Measurements from ENCODE around the gene SPOP.

SPOP gene

DNA sequence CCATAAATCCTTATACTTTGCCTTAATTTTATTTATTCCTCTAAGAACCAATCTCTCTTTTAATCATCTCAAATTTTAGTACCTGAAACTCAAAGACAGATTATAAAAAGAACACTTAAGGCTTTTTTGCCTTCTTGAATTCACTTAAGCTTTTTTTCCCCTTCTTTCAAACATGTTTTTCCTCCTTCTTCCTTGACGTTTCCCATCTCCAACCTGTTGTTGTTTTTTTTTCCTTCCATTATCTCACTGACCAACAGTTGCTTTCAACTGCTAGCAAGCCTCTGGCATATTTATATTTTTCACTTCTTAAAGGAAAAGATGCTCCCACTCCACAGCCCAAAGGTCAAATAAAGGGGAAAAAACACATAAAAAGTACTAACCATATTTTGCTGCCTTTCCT lies 32.2 kb downstream of the SPOP start:
- H3K27ac ChIP-seq, result no peak overlapping the region
- TF ChIP-seq, protein P1, sequence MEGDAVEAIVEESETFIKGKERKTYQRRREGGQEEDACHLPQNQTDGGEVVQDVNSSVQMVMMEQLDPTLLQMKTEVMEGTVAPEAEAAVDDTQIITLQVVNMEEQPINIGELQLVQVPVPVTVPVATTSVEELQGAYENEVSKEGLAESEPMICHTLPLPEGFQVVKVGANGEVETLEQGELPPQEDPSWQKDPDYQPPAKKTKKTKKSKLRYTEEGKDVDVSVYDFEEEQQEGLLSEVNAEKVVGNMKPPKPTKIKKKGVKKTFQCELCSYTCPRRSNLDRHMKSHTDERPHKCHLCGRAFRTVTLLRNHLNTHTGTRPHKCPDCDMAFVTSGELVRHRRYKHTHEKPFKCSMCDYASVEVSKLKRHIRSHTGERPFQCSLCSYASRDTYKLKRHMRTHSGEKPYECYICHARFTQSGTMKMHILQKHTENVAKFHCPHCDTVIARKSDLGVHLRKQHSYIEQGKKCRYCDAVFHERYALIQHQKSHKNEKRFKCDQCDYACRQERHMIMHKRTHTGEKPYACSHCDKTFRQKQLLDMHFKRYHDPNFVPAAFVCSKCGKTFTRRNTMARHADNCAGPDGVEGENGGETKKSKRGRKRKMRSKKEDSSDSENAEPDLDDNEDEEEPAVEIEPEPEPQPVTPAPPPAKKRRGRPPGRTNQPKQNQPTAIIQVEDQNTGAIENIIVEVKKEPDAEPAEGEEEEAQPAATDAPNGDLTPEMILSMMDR (conservative IDR thresholded peaks at IDR 0.05), result no peak

DNA sequence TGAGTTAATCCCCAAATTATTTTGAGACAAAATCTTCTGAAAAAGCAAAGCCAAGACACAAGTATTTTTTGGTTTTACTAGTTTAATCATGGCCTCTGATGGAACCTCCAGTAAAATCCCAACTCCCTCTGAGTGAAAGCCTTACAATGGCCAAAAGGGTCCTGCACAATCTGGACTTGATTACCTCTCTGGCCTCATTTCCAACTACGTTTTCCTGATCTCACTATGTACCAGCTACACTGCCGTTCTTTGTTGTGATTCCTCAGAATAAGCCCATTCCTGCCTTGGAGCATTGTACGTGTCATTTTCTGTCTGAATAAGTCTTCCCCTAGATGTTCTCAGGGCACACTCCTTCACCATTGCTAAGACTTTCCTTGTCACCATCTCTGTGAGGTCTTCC lies 37.3 kb downstream of the SPOP start:
- H3K27ac ChIP-seq, result no peak overlapping the region
- TF ChIP-seq, protein P1 (conservative IDR thresholded peaks at IDR 0.05), result no peak

DNA sequence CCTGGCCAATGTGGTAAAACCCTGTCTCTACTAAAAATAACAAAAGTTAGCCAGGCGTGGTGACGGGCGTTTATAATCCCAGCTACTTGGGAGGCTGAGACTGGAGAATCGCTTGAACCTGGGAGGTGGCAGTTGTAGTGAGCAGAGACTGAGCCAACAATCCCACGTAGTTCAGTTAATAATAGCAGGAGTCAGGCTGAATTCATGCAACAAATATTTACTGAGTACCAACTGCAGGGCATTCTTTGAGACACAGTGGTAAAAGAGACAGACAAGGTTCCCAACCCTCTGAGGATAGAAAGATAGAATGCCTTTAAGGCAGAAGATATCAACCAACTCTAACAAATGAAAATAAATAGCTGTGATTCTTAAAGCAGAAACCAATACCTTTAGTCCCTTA lies 39.1 kb downstream of the SPOP start:
- TF ChIP-seq, protein P1 (conservative IDR thresholded peaks at IDR 0.05), result no peak
- no peak overlapping the region for H3K27ac ChIP-seq

DNA sequence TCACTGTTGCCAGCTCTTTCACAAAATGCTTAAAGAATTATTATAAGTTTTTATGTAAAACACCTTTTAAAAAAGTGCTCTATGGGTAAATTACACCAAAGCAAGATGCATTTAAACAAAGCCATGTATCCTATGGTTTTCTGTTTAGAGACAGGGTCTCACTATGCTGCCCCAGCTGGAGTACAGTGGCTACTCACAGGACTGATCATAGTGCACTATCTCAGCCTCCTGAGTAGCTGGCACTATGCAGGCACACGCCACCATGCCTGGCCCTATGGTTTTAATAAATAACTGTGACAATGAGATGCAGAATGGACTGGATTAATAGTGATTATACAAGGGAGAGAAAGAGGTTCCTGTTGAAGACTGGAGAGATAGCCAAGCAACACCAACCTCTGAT lies 40.2 kb downstream of the SPOP start:
- TF ChIP-seq, protein P1 (conservative IDR thresholded peaks at IDR 0.05), result no peak
- no peak overlapping the region for H3K27ac ChIP-seq

DNA sequence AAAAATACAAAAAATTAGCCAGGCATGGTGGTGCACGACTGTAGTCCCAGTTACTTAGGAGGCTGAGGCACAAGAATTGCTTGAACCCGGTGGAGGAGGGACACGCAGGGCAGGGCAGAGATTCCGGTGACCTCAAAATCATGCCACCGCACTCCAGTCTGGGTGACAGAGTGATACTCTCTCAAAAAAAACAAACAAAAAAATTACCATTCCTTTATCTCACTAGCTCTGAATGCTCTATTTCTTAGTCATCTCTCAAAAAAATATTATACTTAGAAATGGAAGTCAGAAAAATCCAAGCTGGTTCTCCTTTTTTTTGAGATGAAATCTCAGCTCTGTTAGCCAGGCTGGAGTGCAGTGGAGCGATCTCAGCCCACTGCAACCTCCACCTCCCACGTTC lies 40.8 kb downstream of the SPOP start:
- no peak overlapping the region for H3K27ac ChIP-seq
- TF ChIP-seq, protein P1 (conservative IDR thresholded peaks at IDR 0.05), result no peak

GRCh38 chr17:49635121-49635520 lies 42.8 kb downstream of the SPOP start:
- H3K27ac ChIP-seq, result no peak overlapping the region
- TF ChIP-seq, protein P1 (conservative IDR thresholded peaks at IDR 0.05), result no peak

GRCh38 chr17:49634485-49634860 lies 43.4 kb downstream of the SPOP start:
- H3K27ac ChIP-seq, result no peak overlapping the region
- TF ChIP-seq, protein P1 (conservative IDR thresholded peaks at IDR 0.05), result no peak

Data from VCaP (cell line).